ENCODE measurements around the gene SNCAIP. TPM values are rescaled to one million over a fixed set of nuclear protein-coding genes. Genes with fewer than 3 reads are reported as not detected.

The SNCAIP gene
- total RNA-seq, 4 donors from 2014 or later: 0.88 to 13.0 (median 2.9) TPM

GRCh38 chr5:122314036-122314435, 2.0 kb downstream of the SNCAIP start:
- TF ChIP-seq, protein P1, sequence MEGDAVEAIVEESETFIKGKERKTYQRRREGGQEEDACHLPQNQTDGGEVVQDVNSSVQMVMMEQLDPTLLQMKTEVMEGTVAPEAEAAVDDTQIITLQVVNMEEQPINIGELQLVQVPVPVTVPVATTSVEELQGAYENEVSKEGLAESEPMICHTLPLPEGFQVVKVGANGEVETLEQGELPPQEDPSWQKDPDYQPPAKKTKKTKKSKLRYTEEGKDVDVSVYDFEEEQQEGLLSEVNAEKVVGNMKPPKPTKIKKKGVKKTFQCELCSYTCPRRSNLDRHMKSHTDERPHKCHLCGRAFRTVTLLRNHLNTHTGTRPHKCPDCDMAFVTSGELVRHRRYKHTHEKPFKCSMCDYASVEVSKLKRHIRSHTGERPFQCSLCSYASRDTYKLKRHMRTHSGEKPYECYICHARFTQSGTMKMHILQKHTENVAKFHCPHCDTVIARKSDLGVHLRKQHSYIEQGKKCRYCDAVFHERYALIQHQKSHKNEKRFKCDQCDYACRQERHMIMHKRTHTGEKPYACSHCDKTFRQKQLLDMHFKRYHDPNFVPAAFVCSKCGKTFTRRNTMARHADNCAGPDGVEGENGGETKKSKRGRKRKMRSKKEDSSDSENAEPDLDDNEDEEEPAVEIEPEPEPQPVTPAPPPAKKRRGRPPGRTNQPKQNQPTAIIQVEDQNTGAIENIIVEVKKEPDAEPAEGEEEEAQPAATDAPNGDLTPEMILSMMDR (IDR thresholded peaks at IDR 0.05): no peak
- no peak for TF ChIP-seq POLR2A (IDR thresholded peaks at IDR 0.05)
- no peak for DNase-seq (ENCODE audit: low spot score in 2 of 2)
- intact Hi-C loops (cut with DNase I; ENCODE audit: low total_unique reads): no loop called here
- WGBS, 2 donors: 72 to 75% methylated on average over 2 of the region's 2 CpGs
- no peak overlapping the region for H3K4me3 ChIP-seq (ENCODE audit: low read depth, poor library complexity, severe bottlenecking)

DNA sequence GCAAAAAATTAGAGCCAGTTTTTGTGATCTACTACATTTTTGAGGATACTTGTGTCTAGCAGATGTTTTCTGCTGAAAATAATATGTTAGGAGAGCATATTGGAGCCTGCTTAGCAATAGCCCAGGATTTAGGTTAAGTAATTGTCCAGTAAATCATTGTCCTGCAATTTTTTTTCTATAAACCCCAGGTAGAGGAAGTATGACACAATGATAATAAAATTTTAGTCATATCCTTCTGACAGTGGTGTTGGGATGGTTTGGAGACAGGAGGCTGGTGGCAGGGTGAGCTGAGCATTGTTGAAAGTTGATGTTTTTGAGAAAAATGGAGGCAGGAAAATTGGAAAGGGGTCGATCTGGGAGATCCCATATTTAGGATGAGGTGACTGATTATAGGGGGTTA, 3.5 kb downstream of the SNCAIP start:
- DNase-seq (ENCODE audit: low spot score in 2 of 2): no peak
- no peak overlapping the region for H3K4me3 ChIP-seq (ENCODE audit: low read depth, poor library complexity, severe bottlenecking)
- WGBS, 2 donors: 70 to 85% methylated on average over 1 of the region's 1 CpG
- intact Hi-C loops (cut with DNase I; ENCODE audit: low total_unique reads): no loop called here
- TF ChIP-seq, protein P1 (IDR thresholded peaks at IDR 0.05): no peak
- no peak for TF ChIP-seq POLR2A (IDR thresholded peaks at IDR 0.05)

- no peak for TF ChIP-seq POLR2A (IDR thresholded peaks at IDR 0.05)
- TF ChIP-seq, protein P1 (IDR thresholded peaks at IDR 0.05): no peak
- 83 to 86% methylated on average over 8 of the region's 8 CpGs for WGBS, 2 donors
- H3K4me3 ChIP-seq (ENCODE audit: low read depth, poor library complexity, severe bottlenecking): no peak overlapping the region
- no peak for DNase-seq (ENCODE audit: low spot score in 2 of 2)
- intact Hi-C loops (cut with DNase I; ENCODE audit: low total_unique reads): no loop called here
These were observed 4.6 kb downstream of the SNCAIP start for GRCh38 chr5:122316656-122317055.

DNA sequence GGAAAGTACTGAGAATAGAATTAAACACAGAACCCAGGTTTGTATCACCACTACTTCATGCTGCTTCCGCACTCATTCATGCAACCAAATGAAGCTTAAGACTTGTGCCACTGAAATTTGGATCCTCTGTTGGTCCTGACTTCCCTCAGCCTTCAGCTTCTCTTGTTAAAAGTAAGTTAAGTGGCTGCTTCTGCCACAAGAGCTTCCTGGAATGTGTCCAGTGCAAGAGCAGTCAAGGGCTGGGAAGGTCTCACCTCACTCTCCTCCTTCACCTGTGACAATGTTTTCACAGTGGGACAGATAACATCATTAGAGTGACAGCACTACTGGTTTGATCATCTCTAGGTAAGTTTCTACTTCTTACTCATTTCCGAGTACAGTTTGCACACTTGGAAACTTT, 7.9 kb downstream of the SNCAIP start:
- H3K4me3 ChIP-seq (ENCODE audit: low read depth, poor library complexity, severe bottlenecking): no peak overlapping the region
- intact Hi-C loops (cut with DNase I; ENCODE audit: low total_unique reads): no loop called here
- TF ChIP-seq, protein P1 (IDR thresholded peaks at IDR 0.05): no peak
- TF ChIP-seq POLR2A (IDR thresholded peaks at IDR 0.05): no peak
- WGBS, 2 donors: 94 to 95% methylated on average over 2 of the region's 2 CpGs
- DNase-seq (ENCODE audit: low spot score in 2 of 2): no peak

DNA sequence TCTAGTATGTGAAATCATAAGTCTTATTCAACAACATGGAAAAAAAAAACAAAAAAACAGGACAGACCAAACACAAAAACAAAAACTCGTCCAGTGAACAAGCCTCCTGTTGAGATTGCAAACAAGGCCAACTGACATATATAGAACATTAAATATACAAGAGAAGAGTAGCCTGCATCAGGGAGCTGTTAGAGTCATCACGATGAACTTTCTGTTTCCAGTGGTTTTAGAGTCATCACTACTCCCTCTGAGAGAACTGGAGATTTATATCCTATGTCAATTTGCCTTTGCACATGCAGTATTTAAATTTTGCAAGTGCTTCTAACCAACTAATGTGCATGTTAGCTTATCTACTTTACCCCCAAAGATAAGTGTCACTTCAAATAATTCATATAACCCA, 9.9 kb downstream of the SNCAIP start:
- no peak for TF ChIP-seq POLR2A (IDR thresholded peaks at IDR 0.05)
- TF ChIP-seq, protein P1 (IDR thresholded peaks at IDR 0.05): no peak
- intact Hi-C loops (cut with DNase I; ENCODE audit: low total_unique reads): no loop called here
- no peak for DNase-seq (ENCODE audit: low spot score in 2 of 2)
- 79 to 81% methylated on average over 2 of the region's 2 CpGs for WGBS, 2 donors
- H3K4me3 ChIP-seq (ENCODE audit: low read depth, poor library complexity, severe bottlenecking): no peak overlapping the region

GRCh38 chr5:122322801-122323548, 10.9 kb downstream of the SNCAIP start:
- no peak overlapping the region for H3K4me3 ChIP-seq (ENCODE audit: low read depth, poor library complexity, severe bottlenecking)
- no peak for DNase-seq (ENCODE audit: low spot score in 2 of 2)
- intact Hi-C loops (cut with DNase I; ENCODE audit: low total_unique reads): no loop called here
- TF ChIP-seq, protein P1 (IDR thresholded peaks at IDR 0.05): no peak
- no peak for TF ChIP-seq POLR2A (IDR thresholded peaks at IDR 0.05)
- WGBS, 2 donors: 20 to 22% methylated on average over 7 of the region's 7 CpGs

Measured in lower leg skin (tissue), 4 donors.